Prostate gland (tissue), 2 donors: ENCODE measurements around the gene YIPF7. TPM values are rescaled to one million over a fixed set of nuclear protein-coding genes. Genes with fewer than 3 reads are reported as not detected.

Experiments used
- DNase-seq: peaks from one replicate; pipeline ENCODE4 v3.0.0-alpha.2; 2019; ENCODE audit warnings: low spot score
- H3K27ac ChIP-seq, 2 donors: fragments of 200-600 bp; sonication (generic); 2 replicates each; pipeline ENCODE4 v1.5.1; 2017 to 2019
- H3K27me3 ChIP-seq: fragments of 200-600 bp; sonication (generic); replicated peaks from 2 replicates; pipeline ENCODE4 v1.5.1; 2019; ENCODE audit not compliant: insufficient read depth
- H3K36me3 ChIP-seq, 2 donors: fragments of 200-600 bp; sonication (generic); 1 replicate in 1 of 2; 2 replicates in 1 of 2; pipeline versions ENCODE4 v1.5.1 to v1.8.1; 2017 to 2019
- H3K4me1 ChIP-seq: fragments of 200-600 bp; sonication (generic); replicated peaks from 2 replicates; pipeline ENCODE4 v1.5.1; 2019
- H3K4me3 ChIP-seq, 2 donors: fragments of 200-600 bp; sonication (generic); 2 replicates each; pipeline ENCODE4 v1.5.1; 2017 to 2019
- H3K9me3 ChIP-seq: fragments of 200-600 bp; sonication (generic); 2 replicates; pipeline ENCODE4 v1.5.1; 2017
- CTCF ChIP-seq, 4 experiments: fragments of 200-600 bp in 2 of 4; fragments of 450-650 bp in 2 of 4; sonication (generic) in 2 of 4; IDR thresholded peaks; 1 replicate in 3 of 4; 2 replicates in 1 of 4; pipeline ENCODE4 v1.5.1; 2016 to 2019; ENCODE audit warnings: antibody characterized with exemption in 4 of 4, mild to moderate bottlenecking in 2 of 4, moderate library complexity in 2 of 4
- POLR2A ChIP-seq: fragments of 450-650 bp; IDR thresholded peaks from one replicate; pipeline ENCODE4 v1.6.1; 2016; ENCODE audit warnings: antibody characterized with exemption, mild to moderate bottlenecking
- POLR2AphosphoS5 ChIP-seq: sonication (generic); formaldehyde crosslinking; IDR thresholded peaks from one replicate; pipeline ENCODE4 v1.6.1; 2017; ENCODE audit warnings: antibody characterized with exemption
- WGBS: methylation state at CpG from one replicate; pipeline ENCODE4 v1.1.5; 2018; 5-methylcytosine and 5-hydroxymethylcytosine counted together
- intact Hi-C: fragments of 100-400 bp; cut with DNase I; formaldehyde crosslinking; loops from one replicate; pipeline ENCODE4 v1.14.2; 2022
- total RNA-seq, 2 donors: library from RNA; depleted of rRNA; stranded (reverse); fragments of >200 nt; gene quantifications; one replicate each; pipeline ENCODE4 v1.1.0, GENCODE V29; 2016

The YIPF7 gene
- total RNA-seq = not detected

GRCh38 chr4:44651425-44651824 lies at the start of gene YIPF7:
YIPF7 (minus strand) TSS chr4:44651625; CDS start chr4:44650100, 1,525 bp downstream.
- H3K4me1 ChIP-seq = no peaks in the 10 kb centered on the region
- no peak within 1 kb of the TSS for H3K27ac ChIP-seq
- TF ChIP-seq POLR2A = no peak
- TF ChIP-seq POLR2AphosphoS5 = no peak
- no peak for TF ChIP-seq CTCF (IDR thresholded peaks at IDR 0.05)
- no peak for DNase-seq
- H3K9me3 ChIP-seq = no peaks in the 10 kb centered on the region
- no peak within 1 kb of the TSS for H3K4me3 ChIP-seq
- intact Hi-C loops = no loop called here
- no peaks in the 10 kb centered on the region for H3K36me3 ChIP-seq
- 63% methylated on average over 1 of the region's 1 CpG for WGBS
- no peaks in the 10 kb centered on the region for H3K27me3 ChIP-seq

- Histone ChIP-seq H3K27ac (no peak overlapping the region), H3K36me3 (no peaks in the 10 kb centered on the region)
- WGBS = 81% methylated on average over 2 of the region's 2 CpGs
Observed at GRCh38 chr4:44701037-44701436, 49.6 kb upstream of the YIPF7 start.

GRCh38 chr4:44700427-44700826 lies 49.0 kb upstream of the YIPF7 start:
- no peak for DNase-seq
- no peak for TF ChIP-seq CTCF (IDR thresholded peaks at IDR 0.05)
- no peak for TF ChIP-seq POLR2A
- H3K9me3 ChIP-seq = no peaks in the 10 kb centered on the region
- WGBS = 96% methylated on average over 1 of the region's 1 CpG
- intact Hi-C loops = no loop called here
- no peaks in the 10 kb centered on the region for H3K36me3 ChIP-seq
- H3K27ac ChIP-seq = no peak overlapping the region
- H3K27me3 ChIP-seq = no peaks in the 10 kb centered on the region
- H3K4me3 ChIP-seq = no peak overlapping the region
- no peaks in the 10 kb centered on the region for H3K4me1 ChIP-seq

More at GRCh38 chr4:44701037-44701436, 49.6 kb upstream of the YIPF7 start:
- Histone ChIP-seq H3K4me1 (no peaks in the 10 kb centered on the region), H3K4me3 (no peak overlapping the region), H3K9me3 (no peaks in the 10 kb centered on the region), H3K27me3 (no peaks in the 10 kb centered on the region)
- intact Hi-C loops = no loop called here
- TF ChIP-seq POLR2AphosphoS5 = no peak
- no peak for TF ChIP-seq CTCF (IDR thresholded peaks at IDR 0.05)
- TF ChIP-seq POLR2A = no peak
- no peak for DNase-seq

GRCh38 chr4:44684648-44685047 lies 33.2 kb upstream of the YIPF7 start:
- no peak overlapping the region for H3K27ac ChIP-seq
- no peaks in the 10 kb centered on the region for H3K9me3 ChIP-seq
- peaks cover 9% of the 10 kb centered on the region for H3K4me1 ChIP-seq
- no peak for DNase-seq
- WGBS = 65% methylated on average over 1 of the region's 1 CpG
- TF ChIP-seq POLR2A = no peak
- no peak for TF ChIP-seq POLR2AphosphoS5
- no peak for TF ChIP-seq CTCF (IDR thresholded peaks at IDR 0.05)
- intact Hi-C loops = no loop called here
- no peaks in the 10 kb centered on the region for H3K27me3 ChIP-seq
- no peak overlapping the region for H3K4me3 ChIP-seq
- no peaks in the 10 kb centered on the region for H3K36me3 ChIP-seq

GRCh38 chr4:44679060-44679459 lies 27.6 kb upstream of the YIPF7 start:
- WGBS = 2% methylated on average over 3 of the region's 3 CpGs
- Histone ChIP-seq H3K27me3 (no peaks in the 10 kb centered on the region), H3K4me1 (peaks cover 9% of the 10 kb centered on the region), H3K9me3 (no peaks in the 10 kb centered on the region), H3K4me3 (peak overlapping the region; percentile 72 to 87), H3K36me3 (no peaks in the 10 kb centered on the region), H3K27ac (peak overlapping the region; percentile 85)
- intact Hi-C loops = loop anchor here (5.0 kb wide), 1 partner anchor 48 kb away; the partner anchor contains the start of gene GNPDA2
- TF ChIP-seq POLR2AphosphoS5 (no peak), POLR2A (no peak), CTCF (IDR thresholded peaks at IDR 0.05) (no peak)
- no peak for DNase-seq
